NCI-H2029 (cell line): ENCODE measurements around the gene UBASH3B.
A peak's percentile ranks its signal among the peaks of the same experiment; 100 is the strongest.
"Not testable (repeated sequence)": the region's sequence is repeated elsewhere in the genome, so short reads cannot be mapped to it uniquely, and the experiment has no call there.

Experiments used
- DNase-seq: peaks from one replicate; lab custom pipeline; 2025; lab: John Stamatoyannopoulos, UW

Gene UBASH3B

DNA sequence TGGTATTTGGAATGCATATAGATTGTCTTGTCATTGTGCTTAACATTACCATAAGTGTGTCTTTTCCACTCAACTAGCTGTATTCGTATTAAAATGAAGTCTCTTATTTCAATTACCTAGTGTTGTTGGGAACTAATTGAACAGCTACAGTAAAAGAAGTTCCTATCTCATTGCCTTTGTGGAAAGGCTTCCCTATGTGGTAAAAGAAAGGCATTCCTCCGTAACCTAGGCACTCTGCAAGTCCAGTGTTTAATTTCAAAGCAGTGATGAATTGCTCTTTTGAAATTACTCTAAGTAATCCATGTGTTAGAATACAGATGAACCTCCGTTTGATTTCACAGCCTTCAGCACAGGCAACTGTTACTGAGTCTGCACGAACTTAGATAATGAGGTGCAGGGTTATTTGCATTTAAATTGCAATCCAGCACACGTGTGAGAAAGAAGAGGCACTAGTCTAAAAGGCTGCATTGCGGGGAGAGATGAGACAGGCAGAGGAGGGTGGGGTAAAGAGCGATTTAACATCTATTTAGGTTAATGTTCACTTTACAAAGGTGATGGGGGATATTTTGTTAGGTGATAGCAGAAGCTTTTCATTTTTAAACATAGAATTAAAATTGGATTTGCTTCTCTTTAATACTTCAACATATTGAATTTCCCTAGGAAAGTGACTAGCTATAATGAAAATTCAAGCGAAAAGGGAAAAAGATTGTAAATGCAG lies 157.8 kb downstream of the UBASH3B start:
- DNase-seq = no peak

GRCh38 chr11:122813894-122814270 lies 158.4 kb downstream of the UBASH3B start:
- no peak for DNase-seq

- DNase-seq = no peak
Observed at GRCh38 chr11:122814401-122814800, 158.9 kb downstream of the UBASH3B start.

DNA sequence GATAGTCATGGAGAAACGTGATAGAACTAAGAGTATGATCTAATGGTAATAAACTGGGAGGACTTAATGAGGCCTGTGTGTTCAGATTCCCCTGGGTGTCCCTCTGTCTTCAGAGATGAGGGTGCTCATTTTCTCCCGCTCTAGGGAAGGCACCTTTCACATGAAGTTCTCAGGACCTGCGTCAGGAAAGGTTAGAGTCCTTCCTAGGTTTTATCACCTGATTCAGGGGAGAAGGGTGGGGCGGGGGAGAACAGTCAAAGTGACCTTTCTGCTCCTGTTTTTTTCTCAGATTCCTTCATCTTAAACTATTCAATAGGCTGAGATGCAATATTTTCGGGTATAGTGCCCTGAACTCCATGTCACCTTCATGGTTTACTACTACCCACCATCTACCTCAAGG lies 160.4 kb downstream of the UBASH3B start:
- DNase-seq = no peak

DNA sequence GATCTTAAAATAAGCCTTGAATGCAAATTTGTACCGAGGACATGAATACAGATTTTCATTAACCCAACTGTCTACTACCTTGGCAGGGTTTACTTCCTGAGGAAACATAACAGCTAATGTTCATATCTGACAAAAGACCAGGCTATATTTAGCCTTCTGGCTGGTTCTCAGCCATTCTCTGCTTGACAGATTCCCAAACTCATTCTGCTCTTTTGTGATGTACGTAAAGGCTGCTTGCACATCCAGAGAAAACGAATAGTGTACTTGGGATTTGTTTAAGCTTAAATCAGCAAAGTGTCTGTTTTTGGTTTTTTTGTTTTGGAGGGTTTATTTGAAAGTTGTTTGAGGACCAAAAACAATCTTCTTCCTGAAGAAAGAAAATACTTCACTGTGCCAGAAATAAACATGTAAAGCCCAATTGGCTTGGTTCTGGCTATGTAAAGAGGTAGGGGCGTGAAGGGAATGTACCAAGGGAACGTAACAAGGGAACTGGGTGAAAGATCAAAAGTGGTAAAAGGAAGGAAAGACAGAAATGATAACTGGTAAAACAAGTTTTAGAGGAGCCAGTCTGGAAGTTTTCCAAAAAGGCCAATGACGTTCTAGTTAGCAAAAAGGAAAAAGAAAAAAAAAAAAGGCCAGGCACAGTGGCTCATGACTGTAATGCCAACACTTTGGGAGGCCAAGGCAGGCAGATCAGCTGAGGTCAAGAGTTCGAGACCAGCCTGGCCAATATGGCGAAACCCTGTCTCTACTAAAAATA lies 161.4 kb downstream of the UBASH3B start:
- peak; percentile 60 for DNase-seq

DNA sequence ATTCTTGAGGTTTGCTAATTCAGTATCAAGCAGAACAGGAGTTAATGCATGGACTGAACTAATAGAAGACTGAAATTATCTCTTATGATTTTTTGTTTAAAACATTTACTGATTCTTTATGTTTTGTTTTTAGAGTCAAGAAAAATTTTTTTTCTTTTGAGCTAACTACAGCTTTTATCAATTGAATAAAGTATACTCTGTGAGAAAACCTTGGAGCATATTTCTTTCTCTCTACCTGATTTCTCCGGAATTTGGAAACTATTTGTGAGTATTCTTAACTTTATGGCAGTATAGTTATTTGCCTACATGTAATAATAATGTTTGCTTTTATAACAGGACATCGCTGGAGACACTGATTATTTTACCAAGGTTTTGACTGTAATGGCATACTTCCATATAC lies 164.6 kb downstream of the UBASH3B start:
- no peak for DNase-seq

DNA sequence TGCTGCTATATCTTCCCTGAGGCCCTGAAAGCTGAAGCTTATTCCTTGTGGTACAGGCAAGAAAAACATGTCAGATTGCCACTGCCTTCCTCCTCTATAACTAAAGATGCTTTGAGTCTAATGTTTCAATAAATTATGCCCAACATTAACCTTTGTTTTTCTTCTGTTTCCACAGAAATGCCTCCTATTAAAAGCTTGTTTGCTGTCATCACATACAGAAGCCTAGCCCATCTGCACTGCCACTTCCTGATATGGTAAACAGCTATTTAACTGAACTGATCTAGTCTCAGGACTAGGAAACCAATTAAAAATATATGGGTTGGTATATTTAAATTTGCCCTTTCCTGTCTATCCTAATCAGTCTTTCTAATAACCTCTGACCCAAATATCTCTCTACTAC lies 165.6 kb downstream of the UBASH3B start:
- DNase-seq = no peak

- no peak for DNase-seq
Observed at GRCh38 chr11:122822241-122822640, 166.7 kb downstream of the UBASH3B start.

- no peak for DNase-seq
Observed at GRCh38 chr11:122823564-122823963, 168.0 kb downstream of the UBASH3B start.

GRCh38 chr11:122829371-122829770 lies 173.8 kb downstream of the UBASH3B start:
- DNase-seq = not testable (repeated sequence)

DNA sequence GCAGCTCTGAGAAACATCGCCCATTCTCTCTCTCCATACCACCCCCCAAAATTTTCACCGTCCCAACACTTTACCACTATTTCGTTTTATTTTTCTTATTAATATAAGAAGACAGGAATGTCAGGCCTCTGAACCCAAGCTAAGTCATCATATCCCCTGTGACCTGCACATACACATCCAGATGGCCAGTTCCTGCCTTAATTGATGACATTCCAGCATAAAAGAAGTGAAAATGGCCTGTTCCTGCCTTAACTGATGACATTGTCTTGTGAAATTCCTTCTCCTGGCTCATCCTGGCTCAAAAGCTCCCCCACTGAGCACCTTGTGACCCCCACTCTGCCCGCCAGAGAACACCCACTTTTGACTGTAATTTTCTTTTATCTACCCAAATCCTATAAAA lies 176.8 kb downstream of the UBASH3B start:
- not testable (repeated sequence) for DNase-seq

DNA sequence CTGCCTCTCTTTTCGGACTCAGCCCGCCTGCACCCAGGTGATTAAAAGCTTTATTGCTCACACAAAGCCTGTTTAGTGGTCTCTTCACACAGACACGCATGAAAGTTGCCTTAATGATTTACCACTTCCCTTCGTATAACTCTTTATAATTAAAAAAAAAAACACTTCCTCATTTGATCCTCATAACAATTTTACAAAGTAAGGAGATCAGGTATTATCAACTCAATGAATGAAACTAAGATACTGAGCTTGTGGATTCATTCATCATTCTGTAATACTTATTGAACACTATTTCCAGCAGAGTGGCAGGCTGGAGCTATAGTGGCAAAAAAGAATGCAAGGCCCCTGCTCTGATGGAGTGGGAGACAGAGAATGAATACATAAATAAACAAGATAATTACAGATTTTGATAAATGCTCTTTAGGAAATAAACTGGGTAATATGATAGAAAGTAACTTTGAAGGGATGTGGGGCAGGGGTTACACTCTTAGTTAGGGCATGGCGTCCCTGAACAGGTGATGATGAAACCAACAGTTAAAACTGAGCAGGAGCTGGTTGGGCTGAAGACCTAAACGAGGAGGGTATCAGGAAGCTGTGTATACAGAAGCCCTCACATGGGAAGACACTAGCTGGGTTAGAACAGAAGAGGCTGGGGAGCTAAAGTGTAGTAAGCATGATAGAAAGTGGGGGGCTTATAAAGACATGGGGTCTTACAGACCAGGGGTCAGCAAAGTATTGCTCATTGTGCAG lies 177.4 kb downstream of the UBASH3B start:
- DNase-seq = no peak

DNA sequence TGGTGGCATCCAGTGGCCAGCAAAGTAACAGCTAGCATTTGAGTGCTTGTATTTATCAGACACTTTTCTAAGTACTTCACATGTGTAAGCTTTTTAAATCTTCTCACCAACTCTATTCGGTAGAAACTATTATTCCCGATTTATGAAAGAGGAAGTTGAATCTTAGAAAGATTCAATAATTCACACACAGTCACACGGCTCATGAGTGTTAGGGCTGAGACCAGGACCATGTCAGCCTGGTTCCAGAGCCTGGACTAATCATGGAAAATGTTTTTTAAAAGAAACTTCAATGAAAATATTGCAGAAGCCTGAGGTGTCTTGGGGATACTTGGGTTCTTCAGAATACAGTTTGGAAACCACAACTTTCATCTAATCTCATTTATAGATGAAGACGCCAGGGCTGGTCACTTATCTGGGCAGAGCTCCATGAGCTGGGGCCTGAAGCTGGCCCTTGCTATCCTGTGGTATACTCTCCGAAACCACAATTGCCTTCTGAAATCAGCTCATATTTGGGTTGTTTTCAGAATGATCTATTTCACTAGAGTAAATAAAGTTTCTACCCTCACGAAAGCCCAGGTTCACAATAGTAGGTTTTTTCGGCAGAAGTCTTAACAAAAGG lies 178.4 kb downstream of the UBASH3B start:
- no peak for DNase-seq

DNA sequence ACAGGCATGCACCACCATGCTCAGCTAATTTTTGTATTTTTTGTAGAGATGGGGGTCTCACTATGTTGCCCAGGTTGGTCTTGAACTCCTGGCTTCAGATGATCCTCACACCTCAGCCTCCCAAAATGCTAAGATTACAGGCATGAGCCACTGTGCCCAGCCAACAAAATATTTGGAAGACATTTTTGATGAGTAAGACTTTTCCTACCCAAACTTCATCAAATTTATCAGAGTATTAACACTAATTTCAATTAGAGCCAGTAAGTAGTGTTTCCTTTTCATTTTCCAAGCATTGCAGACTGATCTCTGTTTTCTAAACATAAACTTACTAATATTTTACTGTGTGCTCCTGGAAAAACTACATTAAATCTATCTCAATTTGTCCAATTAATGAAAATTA lies 181.4 kb downstream of the UBASH3B start:
- DNase-seq = no peak

- DNase-seq = no peak
Observed at GRCh38 chr11:122837528-122838346, 182.2 kb downstream of the UBASH3B start.

DNA sequence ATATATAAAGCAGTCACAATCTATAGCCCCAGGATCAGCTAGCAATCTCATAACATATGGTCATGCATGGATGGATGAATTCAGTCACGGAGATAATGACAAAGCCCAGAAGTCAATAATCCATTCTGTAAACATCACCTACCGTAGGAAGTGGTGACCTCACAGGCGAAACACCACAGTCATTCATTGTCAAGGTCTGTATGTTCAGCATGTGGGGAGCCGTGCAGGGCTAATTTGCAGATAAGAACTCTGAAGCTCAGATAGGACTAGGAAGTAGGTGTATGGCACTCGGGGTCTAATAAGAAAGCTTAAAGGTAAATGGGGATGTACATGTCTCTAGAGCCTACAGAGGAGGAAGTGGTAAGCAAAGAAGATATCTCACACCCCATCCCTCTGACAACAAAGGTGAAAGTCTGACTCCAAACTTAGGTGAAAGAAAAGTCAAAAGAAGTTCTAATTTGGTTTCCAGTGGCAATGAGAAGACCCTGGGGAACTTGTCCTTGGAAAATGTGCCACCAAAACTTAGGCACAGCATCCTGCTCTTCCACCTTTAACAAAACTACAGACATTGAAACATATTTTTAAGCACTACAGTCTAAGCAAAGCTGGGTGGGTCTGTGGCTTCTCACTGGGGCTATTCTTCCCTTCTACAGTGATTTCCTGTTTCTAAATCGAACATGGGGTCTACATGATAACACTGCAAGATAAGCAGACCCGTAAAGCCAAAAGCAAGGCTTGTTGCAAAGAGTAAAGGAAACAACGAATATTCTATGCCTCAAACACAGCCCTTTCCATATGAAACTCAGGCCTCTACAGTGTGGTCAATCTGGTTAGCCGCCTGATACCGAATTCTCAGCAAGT lies 188.0 kb downstream of the UBASH3B start:
- DNase-seq = peak; percentile 29

GRCh38 chr11:122847466-122847865 lies 191.9 kb downstream of the UBASH3B start:
- DNase-seq = no peak

- no peak for DNase-seq
Observed at GRCh38 chr11:122848186-122848585, 192.7 kb downstream of the UBASH3B start.

DNA sequence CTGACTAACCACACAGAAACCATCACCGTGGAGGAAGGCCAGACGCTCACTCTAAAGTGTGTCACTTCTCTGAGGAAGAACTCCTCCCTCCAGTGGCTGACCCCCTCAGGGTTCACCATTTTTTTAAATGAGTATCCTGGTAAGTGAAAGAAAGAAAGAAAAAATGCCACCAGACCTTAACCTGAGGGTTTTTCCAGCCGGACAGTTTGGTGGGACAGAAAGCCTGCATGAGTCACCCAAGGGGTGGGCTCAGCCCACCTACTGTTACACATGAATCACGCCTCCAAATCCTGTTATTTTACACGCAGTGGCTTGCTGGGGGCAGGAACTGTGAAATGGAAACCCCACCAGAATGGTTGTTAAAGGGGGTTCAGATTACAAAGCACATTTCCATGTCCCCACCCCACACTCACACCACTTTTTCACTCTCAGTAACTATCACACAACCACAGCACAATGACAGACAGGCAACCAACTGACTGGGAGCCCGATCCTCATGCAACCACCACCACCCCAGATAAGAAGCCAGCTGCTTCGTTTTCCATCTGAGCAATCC lies 194.6 kb downstream of the UBASH3B start:
- no peak for DNase-seq

DNA sequence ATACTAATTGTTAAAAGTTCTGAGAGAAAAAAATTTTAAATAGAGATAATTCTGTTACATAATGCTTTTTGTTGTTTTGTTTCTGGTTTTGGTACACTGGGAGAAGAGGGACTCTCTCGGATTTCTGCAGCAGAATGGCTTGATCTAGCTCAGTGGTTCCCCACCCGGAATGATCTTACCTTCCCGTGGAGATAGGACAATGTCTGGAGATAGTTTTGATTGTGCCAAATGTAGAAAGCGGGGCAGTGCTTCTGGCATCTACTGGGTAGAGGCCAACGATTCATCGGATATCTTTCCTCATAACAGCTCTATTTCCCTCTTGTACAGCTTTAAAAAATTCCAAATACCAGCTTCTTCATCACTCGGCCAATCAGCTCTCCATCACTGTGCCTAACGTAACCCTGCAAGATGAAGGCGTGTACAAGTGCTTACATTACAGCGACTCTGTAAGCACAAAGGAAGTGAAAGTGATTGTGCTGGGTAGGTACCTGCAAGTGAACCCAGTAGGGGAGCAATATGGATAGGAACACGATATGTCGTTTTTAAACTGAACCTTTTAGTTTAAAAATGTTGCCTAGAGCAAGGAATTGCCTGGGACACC lies 195.9 kb downstream of the UBASH3B start:
- no peak for DNase-seq
